Keratinocyte (primary cell): ENCODE data around the gene FAM186B. TPM values are rescaled to one million over a fixed set of nuclear protein-coding genes. Genes with fewer than 3 reads are reported as not detected.

Experiments used
- DNase-seq: peaks from one replicate; pipeline ENCODE4 v3.0.0-alpha.2; 2011; ENCODE audit warnings: low read depth, missing footprints, low spot score
- FAIRE-seq: peaks from 2 replicates; lab custom pipeline; 2011; peaks lifted over from hg19 to GRCh38; lab: Jason Lieb, UNC
- H2AFZ ChIP-seq: 2 replicates; pipeline ENCODE4 v1.6.0; 2012; ENCODE audit warnings: low read length, control low read depth, inconsistent platforms; ENCODE audit not compliant: control insufficient read depth
- H3K27ac ChIP-seq: 2 replicates; pipeline ENCODE4 v1.5.1; 2011; ENCODE audit warnings: low read length; ENCODE audit not compliant: control insufficient read depth, insufficient read depth
- H3K27me3 ChIP-seq: 3 replicates; pipeline ENCODE4 v1.6.0; 2011; ENCODE audit warnings: low read length; ENCODE audit not compliant: control insufficient read depth, insufficient read depth; ENCODE audit errors: extremely low read depth
- H3K36me3 ChIP-seq, 2 experiments: 2 replicates in 1 of 2; 3 replicates in 1 of 2; pipeline ENCODE4 v1.5.1; 2011; ENCODE audit warnings: low read length in 2 of 2, mild to moderate bottlenecking in 1 of 2; ENCODE audit not compliant: control insufficient read depth in 2 of 2, insufficient read depth in 2 of 2; ENCODE audit errors: extremely low read depth in 1 of 2
- H3K4me1 ChIP-seq: 3 replicates; pipeline ENCODE4 v1.5.1; 2011; ENCODE audit warnings: low read length; ENCODE audit not compliant: control insufficient read depth, insufficient read depth; ENCODE audit errors: extremely low read depth
- H3K4me2 ChIP-seq: 3 replicates; pipeline ENCODE4 v1.6.0; 2011; ENCODE audit warnings: low read depth, low read length; ENCODE audit not compliant: control insufficient read depth, insufficient read depth; ENCODE audit errors: extremely low read depth
- H3K4me3 ChIP-seq, 3 experiments: fragments of 200-600 bp in 1 of 3; sonication (generic) in 1 of 3; 2 replicates in 2 of 3; 3 replicates in 1 of 3; pipeline ENCODE4 v1.5.1; 2011 to 2016; ENCODE audit warnings: low read length in 3 of 3, mild to moderate bottlenecking in 3 of 3, control low read depth in 2 of 3, inconsistent platforms in 1 of 3, low read depth in 1 of 3, mixed read lengths in 1 of 3, mixed run types in 1 of 3, moderate library complexity in 1 of 3; ENCODE audit not compliant: control insufficient read depth in 2 of 3, insufficient read depth in 2 of 3; ENCODE audit errors: extremely low read depth in 1 of 3
- H3K79me2 ChIP-seq: 2 replicates; pipeline ENCODE4 v1.6.0; 2012; ENCODE audit warnings: low read length; ENCODE audit not compliant: control insufficient read depth, insufficient read depth
- H3K9ac ChIP-seq: 3 replicates; pipeline ENCODE4 v1.6.0; 2011; ENCODE audit warnings: low read length; ENCODE audit not compliant: control insufficient read depth, insufficient read depth; ENCODE audit errors: extremely low read depth
- H3K9me1 ChIP-seq: 3 replicates; pipeline ENCODE4 v1.6.0; 2011; ENCODE audit warnings: low read length; ENCODE audit not compliant: control insufficient read depth, insufficient read depth; ENCODE audit errors: extremely low read depth
- H3K9me3 ChIP-seq: 2 replicates; pipeline ENCODE4 v1.5.1; 2012; ENCODE audit warnings: low read depth, low read length; ENCODE audit not compliant: control insufficient read depth
- H4K20me1 ChIP-seq: 3 replicates; pipeline ENCODE4 v1.6.0; 2011; ENCODE audit warnings: low read length; ENCODE audit not compliant: control insufficient read depth, insufficient read depth; ENCODE audit errors: extremely low read depth
- EZH2 ChIP-seq: IDR thresholded peaks from one replicate; pipeline ENCODE4 v1.6.1; 2012; ENCODE audit warnings: inconsistent platforms, mild to moderate bottlenecking, low read length, moderate library complexity
- dilution Hi-C: fragments of 300-500 bp; cut with MboI; formaldehyde crosslinking; loops from one replicate; pipeline ENCODE4 v1.7.0; 2020; ENCODE audit warnings: low sequenced_read_pairs; ENCODE audit not compliant: extremely low pct_ligation_motif_present
- polyA plus RNA-seq, 5 experiments: library from polyadenylated mRNA; depleted of rRNA in 3 of 5; stranded (reverse) in 3 of 5; stranded (forward) in 1 of 5; unstranded in 1 of 5; fragments of >200 nt; gene quantifications; 1 replicate in 1 of 5; 2 replicates in 3 of 5; 3 replicates in 1 of 5; pipeline versions ENCODE4 v1.2.1 to v1.2.3, GENCODE V29; 2011 to 2012; ENCODE audit warnings: missing spikeins in 2 of 5, low read depth in 1 of 5, low replicate concordance in 1 of 5
- TF ChIP-seq, protein P1 (sequence below), 3 experiments: IDR thresholded peaks in 1 of 3; conservative IDR thresholded peaks in 1 of 3; optimal IDR thresholded peaks in 1 of 3; 2 replicates in 2 of 3; 3 replicates in 1 of 3; pipeline versions ENCODE3 to v1.5.1; 2011; ENCODE audit warnings: low read length in 3 of 3, mild to moderate bottlenecking in 3 of 3, moderate library complexity in 2 of 3, control low read depth in 1 of 3, inconsistent platforms in 1 of 3; ENCODE audit not compliant: insufficient read depth in 2 of 3; ENCODE audit errors: extremely low read depth in 1 of 3

FAM186B gene
- polyA plus RNA-seq, 1 donor (not counting 4 experiments of a cell fraction or from before 2014, with no cell fraction given) = 0.13 TPM

DNA sequence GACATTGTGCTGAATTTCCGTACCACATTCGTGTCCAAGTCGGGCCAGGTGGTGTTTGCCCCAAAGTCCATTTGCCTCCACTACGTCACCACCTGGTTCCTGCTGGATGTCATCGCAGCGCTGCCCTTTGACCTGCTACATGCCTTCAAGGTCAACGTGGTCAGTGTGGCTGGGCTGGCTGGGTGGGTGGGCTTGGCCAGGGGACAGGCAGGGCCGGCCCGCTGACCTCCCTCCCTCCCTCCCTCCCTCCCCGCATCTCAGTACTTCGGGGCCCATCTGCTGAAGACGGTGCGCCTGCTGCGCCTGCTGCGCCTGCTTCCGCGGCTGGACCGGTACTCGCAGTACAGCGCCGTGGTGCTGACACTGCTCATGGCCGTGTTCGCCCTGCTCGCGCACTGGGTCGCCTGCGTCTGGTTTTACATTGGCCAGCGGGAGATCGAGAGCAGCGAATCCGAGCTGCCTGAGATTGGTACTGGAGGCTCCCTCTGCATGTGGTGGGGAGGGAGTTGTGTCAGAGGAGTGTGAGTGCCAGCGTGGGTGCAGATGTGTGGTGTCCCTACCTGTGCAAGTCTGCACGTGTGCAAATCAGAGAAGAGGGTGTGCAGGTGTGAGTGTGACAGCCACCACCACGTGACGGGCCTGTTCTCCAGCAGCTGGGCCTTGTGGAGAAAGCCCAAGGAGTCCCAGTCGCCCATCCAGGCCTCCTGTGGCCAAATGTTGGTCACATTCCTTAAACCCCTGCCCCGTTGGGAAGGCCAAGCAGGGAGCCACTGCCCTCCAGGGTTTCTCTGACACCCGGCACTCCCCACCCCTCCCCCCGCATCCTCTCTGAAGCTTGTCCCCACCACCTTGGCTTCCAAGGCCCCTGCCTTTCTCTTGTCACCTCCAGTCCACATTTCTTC is 61.3 kb downstream of the FAM186B start:
- DNase-seq (no peak), FAIRE-seq (no peak)
- Histone ChIP-seq H3K9me3 (no peaks in the 10 kb centered on the region), H4K20me1 (no peaks in the 10 kb centered on the region), H3K79me2 (no peaks in the 10 kb centered on the region), H2AFZ (no peak overlapping the region), H3K4me3 (no peak overlapping the region), H3K36me3 (no peaks in the 10 kb centered on the region), H3K9me1 (peaks cover 5% of the 10 kb centered on the region), H3K4me1 (peaks cover 44% of the 10 kb centered on the region), H3K4me2 (no peak overlapping the region), H3K27me3 (peaks cover 29% of the 10 kb centered on the region), H3K9ac (no peak overlapping the region), H3K27ac (no peak overlapping the region)
- dilution Hi-C loops = no loop called here
- TF ChIP-seq, protein P1, sequence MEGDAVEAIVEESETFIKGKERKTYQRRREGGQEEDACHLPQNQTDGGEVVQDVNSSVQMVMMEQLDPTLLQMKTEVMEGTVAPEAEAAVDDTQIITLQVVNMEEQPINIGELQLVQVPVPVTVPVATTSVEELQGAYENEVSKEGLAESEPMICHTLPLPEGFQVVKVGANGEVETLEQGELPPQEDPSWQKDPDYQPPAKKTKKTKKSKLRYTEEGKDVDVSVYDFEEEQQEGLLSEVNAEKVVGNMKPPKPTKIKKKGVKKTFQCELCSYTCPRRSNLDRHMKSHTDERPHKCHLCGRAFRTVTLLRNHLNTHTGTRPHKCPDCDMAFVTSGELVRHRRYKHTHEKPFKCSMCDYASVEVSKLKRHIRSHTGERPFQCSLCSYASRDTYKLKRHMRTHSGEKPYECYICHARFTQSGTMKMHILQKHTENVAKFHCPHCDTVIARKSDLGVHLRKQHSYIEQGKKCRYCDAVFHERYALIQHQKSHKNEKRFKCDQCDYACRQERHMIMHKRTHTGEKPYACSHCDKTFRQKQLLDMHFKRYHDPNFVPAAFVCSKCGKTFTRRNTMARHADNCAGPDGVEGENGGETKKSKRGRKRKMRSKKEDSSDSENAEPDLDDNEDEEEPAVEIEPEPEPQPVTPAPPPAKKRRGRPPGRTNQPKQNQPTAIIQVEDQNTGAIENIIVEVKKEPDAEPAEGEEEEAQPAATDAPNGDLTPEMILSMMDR (optimal IDR thresholded peaks at IDR 0.05 in 1 of 3, IDR thresholded peaks at IDR 0.05 in 1 of 3, conservative IDR thresholded peaks at IDR 0.05 in 1 of 3; ENCODE audit: extremely low read depth in 1 of 3, insufficient read depth in 2 of 3, low read length in 3 of 3) = no peak
- TF ChIP-seq EZH2 = no peak

DNA sequence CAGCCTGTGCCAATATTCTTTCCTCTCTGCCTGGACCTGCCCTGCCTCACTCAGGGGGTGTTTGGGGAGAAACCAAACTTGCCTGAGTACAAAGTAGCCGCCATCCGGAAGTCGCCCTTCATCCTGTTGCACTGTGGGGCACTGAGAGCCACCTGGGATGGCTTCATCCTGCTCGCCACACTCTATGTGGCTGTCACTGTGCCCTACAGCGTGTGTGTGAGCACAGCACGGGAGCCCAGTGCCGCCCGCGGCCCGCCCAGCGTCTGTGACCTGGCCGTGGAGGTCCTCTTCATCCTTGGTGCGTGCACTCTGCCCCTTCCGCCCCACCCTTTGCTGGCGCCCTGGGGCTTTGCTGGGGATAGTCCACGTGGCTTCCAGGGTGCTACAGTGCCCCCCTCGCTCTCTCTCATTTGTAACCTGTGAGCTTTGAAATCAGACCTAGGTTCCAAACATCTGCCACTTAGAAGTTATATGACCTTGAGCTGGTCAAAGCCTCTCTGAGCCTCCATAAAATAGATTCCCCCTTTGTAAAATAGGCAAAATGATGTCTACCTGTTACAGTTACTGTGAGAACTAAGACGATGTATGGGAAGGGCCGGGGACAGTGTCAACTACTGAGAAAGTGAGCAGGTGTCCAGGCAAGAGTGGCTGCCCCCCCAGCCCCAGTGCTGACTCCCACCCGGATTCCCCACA is 62.1 kb downstream of the FAM186B start:
- peaks cover 27% of the 10 kb centered on the region for H3K27me3 ChIP-seq
- dilution Hi-C loops = no loop called here
- FAIRE-seq (no peak), DNase-seq (no peak)
- H2AFZ ChIP-seq = no peak overlapping the region
- H3K27ac ChIP-seq = no peak overlapping the region
- TF ChIP-seq, protein P1 (optimal IDR thresholded peaks at IDR 0.05 in 1 of 3, IDR thresholded peaks at IDR 0.05 in 1 of 3, conservative IDR thresholded peaks at IDR 0.05 in 1 of 3; ENCODE audit: extremely low read depth in 1 of 3, insufficient read depth in 2 of 3, low read length in 3 of 3) = no peak
- TF ChIP-seq EZH2 = no peak
- H3K4me3 ChIP-seq = no peak overlapping the region
- no peaks in the 10 kb centered on the region for H3K79me2 ChIP-seq
- H4K20me1 ChIP-seq = no peaks in the 10 kb centered on the region
- H3K9me1 ChIP-seq = peaks cover 5% of the 10 kb centered on the region
- H3K9ac ChIP-seq = no peak overlapping the region
- H3K4me2 ChIP-seq = no peak overlapping the region
- no peaks in the 10 kb centered on the region for H3K9me3 ChIP-seq
- peaks cover 37% of the 10 kb centered on the region for H3K4me1 ChIP-seq
- H3K36me3 ChIP-seq = no peaks in the 10 kb centered on the region
